Esophagus squamous epithelium (tissue), 5 donors: ENCODE results near the gene RASAL2. TPM values are rescaled to one million over a fixed set of nuclear protein-coding genes. Genes with fewer than 3 reads are reported as not detected.

Experiments
- DNase-seq: peaks from one replicate; lab custom pipeline; 2025; lab: John Stamatoyannopoulos, UW
- H3K27ac ChIP-seq, 4 donors: fragments of 200-600 bp; sonication (generic); one replicate each; pipeline ENCODE4 v1.5.1; 2016 to 2019; ENCODE audit warnings: mild to moderate bottlenecking in 1 of 4
- H3K27me3 ChIP-seq, 4 donors: fragments of 200-600 bp; sonication (generic); 1 replicate in 3 of 4; 2 replicates in 1 of 4; pipeline versions ENCODE4 v1.5.1 to v1.6.0; 2017 to 2021; ENCODE audit warnings: antibody characterized with exemption in 1 of 4
- H3K36me3 ChIP-seq, 3 donors: fragments of 200-600 bp; sonication (generic); one replicate each; pipeline ENCODE4 v1.5.1; 2016 to 2019
- H3K4me1 ChIP-seq, 3 donors: fragments of 200-600 bp; sonication (generic); one replicate each; pipeline ENCODE4 v1.5.1; 2017 to 2019
- H3K4me3 ChIP-seq, 4 donors: fragments of 200-600 bp; sonication (generic); 1 replicate in 3 of 4; 2 replicates in 1 of 4; pipeline ENCODE4 v1.5.1; 2016 to 2019; ENCODE audit warnings: mild to moderate bottlenecking in 2 of 4, moderate library complexity in 1 of 4
- H3K9me3 ChIP-seq, 3 donors: fragments of 200-600 bp; sonication (generic); one replicate each; pipeline ENCODE4 v1.5.1; 2016 to 2019
- CTCF ChIP-seq, 6 experiments: fragments of 450-650 bp in 4 of 6; fragments of 200-600 bp in 2 of 6; sonication (generic) in 2 of 6; IDR thresholded peaks; one replicate each; pipeline ENCODE4 v1.5.1; 2016 to 2019; ENCODE audit warnings: antibody characterized with exemption in 6 of 6, mild to moderate bottlenecking in 4 of 6, moderate library complexity in 4 of 6
- POLR2A ChIP-seq, 4 donors: fragments of 450-650 bp; IDR thresholded peaks; one replicate each; pipeline ENCODE4 v1.6.1; 2017; ENCODE audit warnings: antibody characterized with exemption in 4 of 4, mild to moderate bottlenecking in 4 of 4, moderate library complexity in 3 of 4
- WGBS, 2 donors: methylation state at CpG; one replicate each; pipeline ENCODE4 v1.1.5; 2018; 5-methylcytosine and 5-hydroxymethylcytosine counted together
- intact Hi-C: fragments of 100-400 bp; cut with DNase I; formaldehyde crosslinking; loops from one replicate; pipeline ENCODE4 v1.15.0; 2022
- total RNA-seq, 4 donors: library from RNA; depleted of rRNA; stranded (reverse); fragments of >200 nt; gene quantifications; one replicate each; pipeline ENCODE4 v1.1.0, GENCODE V29; 2016
- donor health status: DM: yes; HTN: yes; CAD: no.

Gene RASAL2
- total RNA-seq, 4 donors from 2014 or later: 20.4 to 29.8 (median 25.5) TPM

GRCh38 chr1:178121883-178122282, 28.0 kb downstream of the RASAL2 start:
- Histone ChIP-seq H3K27ac (no peak overlapping the region), H3K36me3 (no peaks in the 10 kb centered on the region), H3K9me3 (no peaks in the 10 kb centered on the region), H3K4me3 (no peak overlapping the region), H3K4me1 (peaks cover 13 to 54% (median 26%) of the 10 kb centered on the region in 3 donors), H3K27me3 (no peaks in the 10 kb centered on the region)
- DNase-seq: no peak
- intact Hi-C loops: no loop called here
- 49 to 60% methylated on average over 4 of the region's 4 CpGs for WGBS, 2 donors
- TF ChIP-seq CTCF (IDR thresholded peaks at IDR 0.05) (no peak), POLR2A (IDR thresholded peaks at IDR 0.05) (no peak)

GRCh38 chr1:178122283-178122682, 28.4 kb downstream of the RASAL2 start:
- Histone ChIP-seq H3K4me3 (no peak overlapping the region), H3K27ac (no peak overlapping the region), H3K9me3 (no peaks in the 10 kb centered on the region), H3K27me3 (no peaks in the 10 kb centered on the region), H3K4me1 (peaks cover 13 to 57% (median 26%) of the 10 kb centered on the region in 3 donors), H3K36me3 (no peaks in the 10 kb centered on the region)
- 71 to 90% methylated on average over 1 of the region's 1 CpG for WGBS, 2 donors
- no peak for DNase-seq
- intact Hi-C loops: no loop called here
- TF ChIP-seq POLR2A (IDR thresholded peaks at IDR 0.05) (no peak), CTCF (IDR thresholded peaks at IDR 0.05) (no peak)

- Histone ChIP-seq H3K4me1 (peaks cover 13 to 48% (median 26%) of the 10 kb centered on the region in 3 donors), H3K4me3 (no peak overlapping the region), H3K36me3 (no peaks in the 10 kb centered on the region), H3K27me3 (no peaks in the 10 kb centered on the region), H3K27ac (no peak overlapping the region), H3K9me3 (no peaks in the 10 kb centered on the region)
- no peak for DNase-seq
- intact Hi-C loops: no loop called here
- TF ChIP-seq POLR2A (IDR thresholded peaks at IDR 0.05) (no peak), CTCF (IDR thresholded peaks at IDR 0.05) (no peak)
Observed at GRCh38 chr1:178124115-178124514, 30.2 kb downstream of the RASAL2 start.

- intact Hi-C loops: no loop called here
- TF ChIP-seq CTCF (IDR thresholded peaks at IDR 0.05) (no peak), POLR2A (IDR thresholded peaks at IDR 0.05) (no peak)
- no peak overlapping the region for H3K4me3 ChIP-seq
- peaks cover 10 to 26% (median 13%) of the 10 kb centered on the region in 3 donors for H3K4me1 ChIP-seq
- peak overlapping the region; percentile 31 to 65 (median 40) for H3K27ac ChIP-seq
- no peaks in the 10 kb centered on the region for H3K9me3 ChIP-seq
- no peak for DNase-seq
- no peaks in the 10 kb centered on the region for H3K27me3 ChIP-seq
- no peaks in the 10 kb centered on the region for H3K36me3 ChIP-seq
Observed at GRCh38 chr1:178126261-178126660, 32.4 kb downstream of the RASAL2 start.

GRCh38 chr1:178126741-178127185, 32.9 kb downstream of the RASAL2 start:
- peaks cover 6 to 21% (median 13%) of the 10 kb centered on the region in 3 donors for H3K4me1 ChIP-seq
- 50 to 67% methylated on average over 1 of the region's 1 CpG for WGBS, 2 donors
- TF ChIP-seq CTCF (IDR thresholded peaks at IDR 0.05) (no peak), POLR2A (IDR thresholded peaks at IDR 0.05) (no peak)
- H3K36me3 ChIP-seq: no peaks in the 10 kb centered on the region
- intact Hi-C loops: no loop called here
- DNase-seq: no peak
- peak overlapping the region; percentile 31 to 65 (median 40) for H3K27ac ChIP-seq
- no peaks in the 10 kb centered on the region for H3K27me3 ChIP-seq
- H3K4me3 ChIP-seq: no peak overlapping the region
- no peaks in the 10 kb centered on the region for H3K9me3 ChIP-seq
